Measurements from ENCODE around the gene CES3.

Gene CES3

DNA sequence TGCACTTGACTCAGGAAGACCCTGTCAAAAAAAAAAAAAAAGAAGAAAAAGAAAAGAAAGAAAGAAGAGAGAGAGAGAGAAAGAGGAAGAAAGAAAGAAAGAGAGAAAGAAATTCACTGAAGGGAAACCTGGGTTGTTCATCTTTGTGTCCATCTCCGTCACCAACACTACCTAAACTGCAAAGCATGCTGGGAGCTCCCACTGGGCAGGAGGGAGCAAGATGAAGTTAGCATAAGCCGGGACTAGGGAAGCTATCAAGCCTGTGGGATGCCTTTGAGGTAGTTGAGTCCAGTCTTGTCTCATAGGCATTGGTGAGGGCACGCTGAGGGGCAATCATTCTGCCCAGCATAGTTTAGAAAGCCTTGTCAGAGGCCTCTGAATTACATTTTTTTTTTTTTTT, 60.3 kb downstream of the CES3 start:
- CTCF ChIA-PET: interaction anchor here (0.6 kb wide), 2 partner anchors 164 to 371 kb away, joined by 3 read pairs; no protein-coding TSS in a partner anchor
- DNase-seq (ENCODE audit: extremely low spot score): no peak
- TF ChIP-seq HDGF (IDR thresholded peaks at IDR 0.05; ENCODE audit: borderline replicate concordance) (no peak), FOXK2 (IDR thresholded peaks at IDR 0.05) (no peak), LEF1 (IDR thresholded peaks at IDR 0.05; ENCODE audit: borderline replicate concordance) (no peak), ZNF384 (IDR thresholded peaks at IDR 0.05) (peak; percentile 21; the same call in 1 of the 2 replicates), SUZ12 (IDR thresholded peaks at IDR 0.05) (no peak), L3MBTL2 (conservative IDR thresholded peaks at IDR 0.05) (no peak), SP1 (IDR thresholded peaks at IDR 0.05) (no peak)
- POLR2A ChIA-PET: no interaction called here

DNA sequence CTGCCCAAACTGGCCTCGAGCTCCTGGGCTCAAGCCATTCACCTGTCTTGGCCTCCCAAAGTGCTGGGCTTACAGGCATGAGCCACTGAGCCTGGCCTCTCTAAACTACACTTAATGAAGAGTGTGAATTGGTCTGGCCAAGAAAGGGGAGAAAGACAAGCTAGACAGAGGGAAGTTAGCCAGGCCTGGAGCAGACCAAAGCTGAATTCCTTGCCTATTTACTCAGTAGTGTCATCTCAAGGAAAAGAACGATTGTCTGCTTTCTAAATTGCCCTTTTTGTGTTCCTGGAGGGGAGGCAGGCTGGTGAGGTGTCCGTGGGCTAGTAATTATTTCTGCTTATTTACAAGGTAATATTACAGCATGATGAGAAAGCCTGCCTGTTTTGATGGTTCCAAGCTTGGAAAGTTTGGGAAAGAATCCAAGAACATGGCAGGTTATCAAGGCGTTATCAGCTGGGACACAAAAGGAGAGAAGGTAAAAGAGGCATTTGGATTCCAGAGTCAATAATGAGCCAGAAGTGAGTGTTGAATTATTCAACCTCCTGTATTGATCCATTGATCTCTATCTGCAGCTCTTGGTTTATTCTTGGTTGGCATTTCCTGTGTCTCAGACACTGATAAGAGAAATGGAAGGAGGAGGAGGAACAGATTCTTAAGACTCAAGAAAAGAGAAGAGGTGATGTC, 61.6 kb downstream of the CES3 start:
- DNase-seq (ENCODE audit: extremely low spot score): no peak
- ChIA-PET CTCF (interaction anchor here (0.9 kb wide), 1 partner anchor 93 kb away, joined by 3 read pairs; no protein-coding TSS in a partner anchor), POLR2A (no interaction called here)
- TF ChIP-seq FOXM1 (IDR thresholded peaks at IDR 0.05; ENCODE audit: borderline replicate concordance) (no peak), LEF1 (IDR thresholded peaks at IDR 0.05; ENCODE audit: borderline replicate concordance) (no peak), SP1 (IDR thresholded peaks at IDR 0.05) (no peak), L3MBTL2 (conservative IDR thresholded peaks at IDR 0.05) (no peak), FOXA1 (IDR thresholded peaks at IDR 0.05) (no peak), BHLHE40 (IDR thresholded peaks at IDR 0.05; ENCODE audit: borderline replicate concordance) (no peak), TARDBP (IDR thresholded peaks at IDR 0.05) (no peak), ARNT (IDR thresholded peaks at IDR 0.05) (no peak), FOXK2 (IDR thresholded peaks at IDR 0.05) (no peak)

DNA sequence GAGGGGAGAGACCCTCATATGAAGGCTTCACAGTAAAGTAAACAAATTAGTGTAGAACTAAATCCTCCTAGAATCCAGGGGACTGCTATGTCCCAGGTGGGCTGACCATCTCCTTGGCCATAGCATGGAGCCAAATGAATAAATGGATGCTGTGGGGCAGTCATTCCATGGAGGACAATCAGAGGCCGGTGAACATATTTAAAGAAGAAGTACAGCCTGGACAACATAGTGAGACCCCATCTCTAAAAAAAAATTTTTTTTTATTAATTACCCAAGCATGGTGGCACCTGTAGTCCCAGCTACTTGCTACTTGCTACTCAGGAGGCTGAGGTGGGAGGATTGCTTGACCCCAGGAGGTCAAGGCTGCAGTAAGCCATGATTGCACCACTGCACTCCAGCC, 62.6 kb downstream of the CES3 start:
- ChIA-PET CTCF (no interaction called here), POLR2A (interaction anchor here (0.7 kb wide), 1 partner anchor 55 kb away, joined by 3 read pairs; no protein-coding TSS in a partner anchor)
- DNase-seq (ENCODE audit: extremely low spot score): no peak
- TF ChIP-seq ELF4 (IDR thresholded peaks at IDR 0.05) (no peak), HDGF (IDR thresholded peaks at IDR 0.05; ENCODE audit: borderline replicate concordance) (no peak), LEF1 (IDR thresholded peaks at IDR 0.05; ENCODE audit: borderline replicate concordance) (no peak)
